Osteoblast (primary cell): ENCODE results near the gene CSF2RB. TPM values are rescaled to one million over a fixed set of nuclear protein-coding genes. Genes with fewer than 3 reads are reported as not detected.

Source experiments
- DNase-seq: peaks from one replicate; pipeline ENCODE4 v3.0.0; 2011; ENCODE audit warnings: low spot score, mixed read lengths; ENCODE audit not compliant: insufficient read length; ENCODE audit errors: missing footprints
- H2AFZ ChIP-seq: 2 replicates; pipeline ENCODE4 v1.6.0; 2011; ENCODE audit warnings: mild to moderate bottlenecking, low read length
- H3K27ac ChIP-seq: 2 replicates; pipeline ENCODE4 v1.5.1; 2011; ENCODE audit warnings: mild to moderate bottlenecking, low read depth, low read length, moderate library complexity
- H3K27me3 ChIP-seq: 2 replicates; pipeline ENCODE4 v1.6.0; 2012; ENCODE audit warnings: mild to moderate bottlenecking, control low read depth, inconsistent platforms, low read length, moderate library complexity; ENCODE audit not compliant: insufficient read depth
- H3K36me3 ChIP-seq: 2 replicates; pipeline ENCODE4 v1.5.1; 2011; ENCODE audit warnings: mild to moderate bottlenecking, low read length, control low read depth, moderate library complexity; ENCODE audit not compliant: insufficient read depth
- H3K4me1 ChIP-seq: 2 replicates; pipeline ENCODE4 v1.5.1; 2011; ENCODE audit warnings: mild to moderate bottlenecking, low read length, control low read depth, moderate library complexity; ENCODE audit not compliant: insufficient read depth
- H3K4me2 ChIP-seq: 2 replicates; pipeline ENCODE4 v1.6.0; 2011; ENCODE audit warnings: mild to moderate bottlenecking, low read length; ENCODE audit not compliant: insufficient read depth
- H3K4me3 ChIP-seq: fragments of 200-600 bp; sonication (generic); 3 replicates; pipeline ENCODE4 v1.5.1; 2012; ENCODE audit warnings: mild to moderate bottlenecking, low read length, inconsistent platforms; ENCODE audit not compliant: insufficient read depth
- H3K79me2 ChIP-seq: 2 replicates; pipeline ENCODE4 v1.6.0; 2012; ENCODE audit warnings: mild to moderate bottlenecking, low read length, control low read depth, inconsistent platforms; ENCODE audit not compliant: insufficient read depth
- H3K9me3 ChIP-seq: 2 replicates; pipeline ENCODE4 v1.5.1; 2011; ENCODE audit warnings: low read depth, low read length, control low read depth
- H4K20me1 ChIP-seq: 2 replicates; pipeline ENCODE4 v1.6.0; 2012; ENCODE audit warnings: mild to moderate bottlenecking, low read length, control low read depth; ENCODE audit not compliant: insufficient read depth
- CTCF ChIP-seq: IDR thresholded peaks from 2 replicates; pipeline ENCODE4 v1.5.1; 2011; ENCODE audit warnings: mild to moderate bottlenecking, low read depth, low read length, moderate library complexity; ENCODE audit errors: extremely low read depth
- total RNA-seq: library from RNA; depleted of rRNA; stranded (reverse); fragments of >200 nt; gene quantifications from 2 replicates; pipeline ENCODE4 v1.2.3, GENCODE V29; 2012

Gene CSF2RB
- total RNA-seq, 1 donor: 1.1 TPM

DNA sequence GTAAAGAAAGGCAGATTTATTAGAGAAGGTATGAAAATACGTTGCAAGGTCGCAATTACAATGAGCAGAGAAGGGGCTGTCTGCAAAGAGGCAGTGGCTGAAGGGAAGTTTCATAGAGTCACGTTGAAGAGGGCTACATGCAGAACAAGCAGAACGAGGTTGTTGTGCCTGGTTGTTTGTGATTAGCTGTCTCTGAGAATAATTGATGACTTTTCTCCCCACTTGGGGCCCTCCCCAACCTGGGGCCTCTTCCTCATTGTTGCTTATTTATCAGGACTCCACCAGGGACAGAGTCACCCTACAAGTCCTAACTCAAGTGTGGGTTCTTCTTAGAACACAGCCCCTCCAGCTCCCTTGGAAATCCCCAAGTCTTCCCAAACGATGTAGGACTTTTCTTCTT lies 29.1 kb downstream of the CSF2RB start:
- H2AFZ ChIP-seq: no peak overlapping the region
- no peak for TF ChIP-seq CTCF
- H3K4me1 ChIP-seq: peaks cover 16% of the 10 kb centered on the region
- H4K20me1 ChIP-seq: no peaks in the 10 kb centered on the region
- no peak overlapping the region for H3K4me3 ChIP-seq
- no peaks in the 10 kb centered on the region for H3K9me3 ChIP-seq
- H3K79me2 ChIP-seq: no peaks in the 10 kb centered on the region
- H3K27ac ChIP-seq: no peak overlapping the region
- H3K36me3 ChIP-seq: no peaks in the 10 kb centered on the region
- H3K4me2 ChIP-seq: no peak overlapping the region
- DNase-seq: no peak
- H3K27me3 ChIP-seq: peaks cover 17% of the 10 kb centered on the region

- Histone ChIP-seq H2AFZ (no peak overlapping the region), H3K79me2 (no peaks in the 10 kb centered on the region), H3K27ac (peak overlapping the region; percentile 21), H3K4me1 (peaks cover 33% of the 10 kb centered on the region), H3K36me3 (no peaks in the 10 kb centered on the region), H3K9me3 (no peaks in the 10 kb centered on the region), H4K20me1 (no peaks in the 10 kb centered on the region), H3K4me3 (no peak overlapping the region), H3K27me3 (peaks cover 14% of the 10 kb centered on the region), H3K4me2 (peak overlapping the region; percentile 52)
- no peak for DNase-seq
- TF ChIP-seq CTCF: no peak
Measured at GRCh38 chr22:36946421-36947158, 33.2 kb downstream of the CSF2RB start.

DNA sequence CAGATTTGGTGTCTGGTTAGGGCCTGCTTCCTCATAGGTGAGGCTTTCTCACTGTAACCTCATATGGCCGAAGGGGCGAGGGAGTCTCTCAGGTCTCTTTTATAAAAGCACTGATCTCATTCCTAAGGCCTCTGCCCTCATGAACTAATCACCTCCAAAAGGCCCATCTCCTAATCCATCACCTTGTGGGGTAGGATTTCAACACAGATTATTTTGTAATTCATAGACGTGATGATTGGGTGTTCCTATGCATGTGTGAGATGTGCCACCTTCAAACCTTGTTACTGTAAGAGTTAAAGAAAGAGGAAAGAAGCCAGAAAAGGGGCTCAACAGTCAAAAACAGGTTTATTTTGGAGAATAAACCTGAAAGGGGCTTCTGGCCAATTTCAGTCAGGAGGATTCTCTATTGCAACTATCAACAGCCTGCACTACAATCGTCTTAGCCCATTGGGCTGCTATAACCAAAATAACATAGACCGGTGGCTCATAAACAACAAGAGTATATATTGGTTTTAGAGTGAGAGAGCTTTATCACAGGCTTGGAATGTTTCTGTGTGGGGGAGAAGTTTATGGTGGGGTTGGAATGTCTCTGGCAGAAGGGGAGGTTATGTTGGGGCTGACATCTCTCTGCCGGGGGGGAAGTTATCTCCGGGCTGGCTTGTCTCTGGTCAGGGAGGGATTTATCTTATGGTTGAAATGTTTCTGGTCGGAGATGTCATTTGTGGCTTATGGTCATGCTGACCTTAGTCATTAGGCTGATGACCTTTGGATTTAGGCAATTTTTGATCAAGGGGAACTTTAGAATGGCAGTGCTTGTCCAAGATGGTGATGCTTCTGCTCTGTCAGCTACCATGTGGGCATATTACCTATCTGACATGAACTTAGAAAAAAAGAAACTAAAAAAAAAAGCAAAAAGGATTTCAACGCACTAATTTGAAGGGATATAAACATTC lies 35.1 kb downstream of the CSF2RB start:
- no peak for TF ChIP-seq CTCF
- H3K79me2 ChIP-seq: no peaks in the 10 kb centered on the region
- H3K27me3 ChIP-seq: peaks cover 5% of the 10 kb centered on the region
- no peak overlapping the region for H2AFZ ChIP-seq
- H3K27ac ChIP-seq: no peak overlapping the region
- DNase-seq: peak; percentile 18
- no peaks in the 10 kb centered on the region for H3K36me3 ChIP-seq
- peaks cover 33% of the 10 kb centered on the region for H3K4me1 ChIP-seq
- H3K4me2 ChIP-seq: peak overlapping the region; percentile 54
- no peaks in the 10 kb centered on the region for H3K9me3 ChIP-seq
- no peak overlapping the region for H3K4me3 ChIP-seq
- no peaks in the 10 kb centered on the region for H4K20me1 ChIP-seq
